ENCODE data around the gene FAM240A.
"Not testable (repeated sequence)": the region's sequence is repeated elsewhere in the genome, so short reads cannot be mapped to it uniquely, and the experiment has no call there.

GRCh38 chr3:46587268-46587667, 25.1 kb upstream of the FAM240A start:
- not testable (repeated sequence) for TF ChIP-seq CTCF (IDR thresholded peaks at IDR 0.05 in 4 of 5, conservative IDR thresholded peaks at IDR 0.05 in 1 of 5); POLR2A (IDR thresholded peaks at IDR 0.05)

Measured in gastrocnemius medialis (tissue), 4 donors.